OCI-M2 (cell line): ENCODE results near the gene DISC1.
"Not testable (repeated sequence)": the region's sequence is repeated elsewhere in the genome, so short reads cannot be mapped to it uniquely, and the experiment has no call there.

Experiments
- DNase-seq: peaks from one replicate; lab custom pipeline; 2025; ENCODE audit not compliant: unreplicated experiment; lab: John Stamatoyannopoulos, UW

DISC1 gene

DNA sequence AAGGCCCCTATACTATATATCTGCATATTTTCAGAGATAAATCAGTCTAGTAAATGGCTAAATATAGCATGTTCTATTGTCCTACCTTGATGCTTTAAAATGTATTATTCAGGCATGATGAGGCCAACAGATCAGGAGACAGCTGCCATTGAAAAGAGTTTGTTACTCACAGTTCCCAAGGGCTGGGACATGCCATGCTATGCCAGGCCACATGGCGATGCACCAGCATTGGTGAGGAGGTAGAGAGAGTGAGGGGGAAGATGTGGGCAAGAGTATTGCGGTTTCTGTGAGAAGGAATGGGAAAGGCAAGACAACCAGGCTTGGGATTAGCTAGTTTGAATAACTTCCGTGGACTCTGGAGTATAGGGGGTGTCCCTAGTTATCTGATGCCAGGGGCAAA is 316.5 kb downstream of the DISC1 start:
- DNase-seq: no peak

DNA sequence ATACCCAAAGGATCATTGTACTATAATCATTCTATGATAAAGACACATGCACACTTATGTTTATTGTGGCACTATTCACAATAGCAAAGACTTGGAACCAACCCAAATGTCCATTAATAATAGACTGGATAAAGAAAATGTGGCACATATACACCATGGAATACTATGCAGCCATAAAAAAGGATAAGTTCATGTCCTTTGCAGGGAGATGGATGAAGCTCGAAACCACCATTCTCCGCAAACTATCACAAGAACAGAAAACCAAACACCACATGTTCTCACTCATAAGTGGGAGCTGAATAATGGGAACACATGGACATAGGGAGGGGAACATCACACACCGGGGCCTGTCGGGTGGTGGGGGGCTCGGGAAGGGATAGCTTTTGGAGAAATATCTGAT is 321.5 kb downstream of the DISC1 start:
- DNase-seq: not testable (repeated sequence)

DNA sequence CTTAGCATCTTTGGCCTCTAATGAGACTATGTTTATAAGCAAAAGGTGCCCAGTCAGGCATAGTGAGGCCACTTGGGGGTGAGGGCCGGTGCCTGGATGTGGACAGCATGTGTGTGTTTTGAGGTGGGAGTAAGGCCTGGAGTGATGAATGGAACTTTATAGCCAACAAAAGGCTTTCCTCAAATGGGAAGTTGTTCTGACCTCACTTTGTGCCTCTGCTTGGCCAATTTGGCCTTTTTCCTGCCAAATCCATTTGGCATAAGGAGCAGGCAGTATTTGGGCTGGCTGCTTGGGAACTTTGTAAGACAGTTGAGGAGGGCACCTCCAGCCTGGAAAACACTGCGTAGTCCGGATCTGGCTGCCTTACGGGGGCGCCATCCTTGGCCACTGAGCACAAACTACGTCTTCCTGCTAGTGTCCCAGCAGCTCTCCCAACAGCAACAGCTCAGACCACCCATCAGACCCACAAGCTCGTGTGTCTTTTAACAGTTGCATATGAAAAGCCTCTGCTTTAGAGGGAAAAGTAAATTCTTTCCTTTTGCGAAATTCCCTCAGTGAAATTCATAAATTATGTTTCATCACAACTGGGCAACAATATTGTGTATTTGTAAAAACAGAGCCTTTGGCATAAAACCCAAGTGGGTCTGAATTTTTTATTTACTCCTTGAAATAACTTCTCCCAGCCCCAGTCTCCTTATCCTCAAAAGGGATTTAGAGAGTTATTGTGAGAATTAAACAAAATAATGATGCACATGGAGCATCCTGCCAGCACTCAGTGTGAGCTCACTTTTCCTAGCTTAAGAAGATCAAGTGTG is 322.9 kb downstream of the DISC1 start:
- DNase-seq: no peak

DNA sequence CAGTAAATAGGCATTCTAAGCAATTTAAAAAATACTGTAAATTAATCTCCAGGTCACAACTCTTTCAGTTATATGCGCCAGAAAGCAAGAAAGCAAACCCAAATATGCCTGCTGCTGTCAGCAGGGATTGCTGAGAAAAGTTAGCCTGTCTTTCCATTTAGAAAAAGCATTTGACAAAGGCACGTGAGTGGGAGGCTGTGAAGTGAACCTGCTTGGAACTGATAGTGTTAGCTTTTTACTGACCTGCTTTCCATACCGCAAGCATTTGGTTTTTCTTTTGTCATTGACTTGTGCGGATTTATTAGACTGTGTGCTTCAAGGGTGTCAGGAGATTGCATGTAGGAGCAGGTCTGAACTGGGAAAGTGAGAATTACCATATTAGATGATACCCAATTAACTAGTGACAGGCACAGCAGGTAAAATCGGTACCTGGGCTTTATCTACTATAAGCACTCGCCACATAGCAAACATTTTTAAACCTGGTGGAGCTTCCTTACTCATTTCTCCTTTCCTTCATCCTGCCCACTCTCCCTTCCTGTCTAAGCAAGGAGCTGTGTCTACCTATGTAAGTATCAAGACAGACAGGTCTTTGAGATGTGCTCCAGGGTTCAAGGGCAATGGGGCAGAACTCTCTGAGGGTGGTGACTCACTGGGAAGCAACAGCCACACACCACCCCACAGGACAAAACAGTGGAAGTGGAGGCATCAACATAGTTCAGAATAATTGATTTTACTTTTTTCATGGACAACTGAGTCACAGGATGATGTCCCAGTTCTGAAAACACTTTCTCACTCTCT is 323.9 kb downstream of the DISC1 start:
- DNase-seq: no peak

DNA sequence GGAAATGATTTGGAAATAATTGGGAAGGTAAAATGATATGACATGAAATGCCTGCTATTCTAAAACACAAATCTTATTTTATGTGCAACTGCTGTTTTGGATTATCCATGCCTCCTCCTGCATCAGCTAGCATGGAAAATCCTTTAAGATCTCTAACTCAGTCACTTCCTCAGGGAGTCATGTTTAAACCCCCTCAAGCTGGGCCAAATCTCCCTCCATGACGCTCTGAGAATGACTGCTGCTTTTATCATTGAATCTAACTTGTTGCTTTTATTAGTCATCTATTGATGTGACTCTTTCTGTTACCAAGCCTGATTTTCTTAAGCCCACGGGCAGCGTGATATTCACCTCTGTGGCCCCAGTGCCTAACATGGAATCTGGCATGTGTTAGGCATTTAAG is 324.8 kb downstream of the DISC1 start:
- DNase-seq: no peak

DNA sequence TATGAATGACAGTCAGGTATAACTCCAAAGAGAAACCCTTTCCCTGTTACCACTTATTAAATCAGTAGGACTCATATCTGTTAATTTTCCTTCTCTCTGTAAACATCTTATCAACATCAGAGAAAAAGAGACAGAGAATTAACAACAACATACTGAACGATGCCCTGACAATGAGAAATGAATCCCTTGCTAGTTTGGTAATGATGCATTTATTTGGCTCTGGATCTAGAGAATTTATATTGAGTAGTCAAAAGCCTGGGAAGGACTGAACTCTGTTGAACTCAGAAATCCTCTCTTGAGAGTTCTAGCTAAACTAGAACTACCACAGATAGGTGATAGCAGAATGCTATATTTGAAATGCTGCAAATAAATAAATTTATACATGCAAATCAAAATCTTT is 325.6 kb downstream of the DISC1 start:
- DNase-seq: no peak

DNA sequence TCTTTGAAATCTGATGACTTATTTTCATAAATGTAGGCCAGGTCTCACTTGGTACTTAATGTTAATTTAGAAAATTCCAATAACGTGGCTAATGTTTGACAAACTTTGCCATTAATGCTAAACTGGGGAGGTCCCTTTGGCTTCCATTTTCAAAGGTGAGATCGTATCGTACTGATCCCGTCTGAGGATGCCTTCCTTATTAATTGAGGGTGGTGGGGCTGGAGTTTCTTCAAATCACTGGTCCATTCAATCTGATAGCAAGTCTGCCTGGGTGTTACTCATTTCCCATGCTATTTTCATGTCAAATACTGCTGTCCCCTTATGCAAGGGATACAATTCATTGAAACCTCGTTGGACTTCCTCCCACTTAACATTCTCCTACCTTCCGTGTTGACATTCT is 327.1 kb downstream of the DISC1 start:
- DNase-seq: no peak

DNA sequence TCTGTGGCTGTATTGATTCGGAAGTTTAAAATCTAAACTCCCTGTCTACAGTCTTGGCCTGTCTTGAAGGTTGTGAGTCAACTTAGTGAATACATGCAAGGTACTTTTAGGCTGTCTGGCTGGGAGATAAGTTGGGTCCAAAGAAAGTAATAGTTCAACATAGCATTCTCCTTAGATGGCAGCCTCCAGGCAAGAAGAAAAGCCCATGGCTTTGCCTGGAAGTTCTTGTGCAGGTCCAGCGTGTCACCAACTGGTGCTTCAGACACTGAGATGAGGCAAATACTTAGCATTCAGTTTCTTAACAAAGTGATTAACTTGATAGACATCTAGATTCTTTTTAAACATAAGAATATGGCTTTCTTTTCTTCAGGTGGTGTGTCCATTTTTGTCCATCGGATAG is 328.2 kb downstream of the DISC1 start:
- DNase-seq: no peak

DNA sequence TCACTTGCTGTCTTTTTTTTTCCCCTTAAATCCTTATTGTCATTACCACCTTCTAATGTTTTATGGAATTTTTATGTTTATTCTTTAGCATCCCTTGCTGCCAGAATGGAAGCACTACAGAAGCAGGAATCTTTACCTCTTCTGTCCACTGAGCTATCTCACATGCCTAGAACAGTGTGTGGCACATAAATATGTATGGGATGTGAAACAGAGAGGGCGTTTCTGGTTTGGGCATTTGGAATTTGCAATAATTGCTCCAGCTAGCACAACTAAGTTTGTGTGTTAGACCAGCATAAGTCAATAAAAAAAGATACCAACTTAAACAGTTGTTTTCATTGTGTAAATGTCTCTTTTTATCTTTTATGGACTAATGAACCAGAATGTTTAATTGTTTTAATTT is 330.8 kb downstream of the DISC1 start:
- no peak for DNase-seq

DNA sequence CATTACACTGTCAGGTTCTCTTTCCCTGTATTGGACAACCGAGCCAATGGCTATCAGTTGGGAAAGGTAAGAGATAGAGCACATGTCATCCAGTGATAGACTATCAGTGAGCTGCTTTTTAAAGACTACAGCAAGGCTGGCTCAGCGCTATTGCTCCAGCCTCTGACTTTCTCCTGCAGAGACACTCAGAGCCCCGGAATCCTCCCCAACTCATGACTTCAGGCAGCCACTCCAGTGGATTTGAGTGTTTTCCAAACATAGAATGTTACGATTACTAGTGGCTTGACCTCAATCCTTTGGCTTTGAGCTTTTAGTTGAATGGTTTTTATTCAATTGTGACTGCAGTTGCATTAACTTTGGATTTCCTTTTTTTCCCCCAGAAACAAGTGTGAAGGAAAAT is 331.9 kb downstream of the DISC1 start:
- no peak for DNase-seq

DNA sequence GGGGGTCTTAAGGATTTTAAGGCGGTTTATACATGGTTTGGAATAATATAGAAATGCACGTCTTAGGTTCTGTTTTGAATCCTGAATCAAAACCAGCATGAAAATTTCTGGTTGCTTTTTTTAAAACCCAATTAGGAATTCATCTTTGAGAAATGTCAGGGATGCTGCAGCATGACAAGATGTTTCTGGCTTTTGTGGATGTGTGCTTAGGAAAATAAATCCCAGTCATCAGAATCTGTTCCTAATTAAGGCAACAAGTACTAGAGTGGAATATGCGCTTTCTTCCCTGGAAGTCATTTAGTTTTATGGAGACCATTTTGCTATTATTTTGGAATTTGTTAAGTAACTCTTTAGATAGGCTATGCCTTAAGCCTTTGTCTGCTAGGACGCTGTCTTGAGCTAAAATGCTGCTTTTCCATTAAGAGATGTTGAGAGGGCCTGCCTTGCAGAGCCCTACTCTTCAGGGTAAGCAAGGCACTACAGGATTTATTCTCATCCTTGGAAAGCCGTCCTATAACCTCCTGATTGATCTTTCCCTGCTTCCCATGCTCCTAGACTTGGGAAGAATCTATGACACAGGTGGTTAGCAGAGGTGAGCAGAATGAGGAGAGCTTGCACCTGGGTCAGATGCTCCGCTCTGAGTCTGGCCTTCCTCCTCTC is 332.8 kb downstream of the DISC1 start:
- DNase-seq: no peak

DNA sequence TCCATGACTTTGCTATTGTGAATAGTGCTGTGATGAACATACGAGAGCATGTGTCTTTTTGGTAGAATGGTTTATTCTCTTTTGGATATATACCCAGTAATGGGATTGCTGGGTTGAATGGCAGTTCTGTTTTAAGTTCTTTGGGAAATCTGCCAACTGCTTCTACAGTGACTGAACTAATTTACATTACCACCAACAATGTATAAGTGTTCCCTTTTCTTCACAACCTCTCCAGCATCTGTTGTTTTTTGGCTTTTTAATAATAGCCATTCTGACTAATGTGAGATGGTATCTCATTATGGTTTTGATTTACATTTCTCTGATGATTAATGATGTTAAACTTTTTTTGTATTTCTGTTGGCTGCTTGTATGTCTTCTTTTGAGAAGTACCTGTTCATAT is 335.2 kb downstream of the DISC1 start:
- not testable (repeated sequence) for DNase-seq

DNA sequence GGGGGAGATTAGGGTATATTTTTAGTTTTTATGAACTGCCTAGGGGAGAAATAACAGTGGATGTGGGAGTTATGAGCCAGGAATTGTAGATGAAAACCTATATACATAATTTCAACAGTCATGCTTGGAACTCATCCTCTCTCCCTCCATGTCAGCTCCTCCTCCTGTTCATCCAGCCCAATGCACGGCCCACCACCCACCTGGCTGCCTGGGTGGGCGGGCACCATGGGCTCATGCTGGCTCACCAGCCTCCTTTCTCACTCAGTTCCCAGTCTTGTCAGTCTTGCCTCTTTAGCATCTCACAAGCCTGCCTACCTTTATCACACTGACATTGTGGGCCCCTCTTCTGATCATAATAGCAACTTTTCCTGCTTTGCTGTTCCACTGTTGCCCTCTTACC is 336.0 kb downstream of the DISC1 start:
- no peak for DNase-seq

DNA sequence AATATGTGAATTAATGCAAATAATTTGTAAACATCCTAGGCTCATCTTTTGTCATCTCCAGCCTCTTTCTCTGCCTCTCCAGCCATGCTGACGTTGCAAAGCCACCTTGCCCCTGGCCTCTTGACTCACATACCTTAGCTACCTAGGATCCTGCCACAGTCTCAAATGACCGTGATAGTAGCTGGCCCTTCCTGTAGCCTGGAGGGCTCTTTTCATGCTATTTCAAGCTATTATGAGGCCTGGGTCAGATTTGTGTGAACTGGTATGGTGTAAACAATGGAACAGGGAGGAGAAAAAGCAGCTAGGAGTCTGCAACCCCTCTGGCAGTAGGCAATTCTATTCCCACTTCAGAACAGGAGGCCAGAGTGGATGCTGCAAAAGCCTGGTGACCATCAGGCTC is 337.7 kb downstream of the DISC1 start:
- no peak for DNase-seq

DNA sequence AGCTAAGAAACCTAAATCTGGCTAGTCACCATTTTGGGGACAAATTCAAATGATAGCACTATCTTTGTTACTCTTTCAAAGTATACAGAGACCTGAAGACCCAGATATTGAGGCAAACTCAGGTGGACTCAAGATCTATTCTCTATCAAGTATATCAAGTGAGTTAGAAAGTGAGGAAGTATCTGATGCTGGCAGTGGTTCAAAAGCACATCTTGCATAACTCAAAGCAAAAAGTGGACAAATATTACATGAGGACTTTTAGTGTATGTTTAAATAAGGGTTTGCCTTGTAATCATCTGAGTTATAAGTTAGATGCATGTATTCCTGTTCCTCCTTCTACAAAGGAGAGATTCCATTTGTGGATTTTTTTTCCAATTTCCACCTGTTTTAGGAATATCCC is 338.4 kb downstream of the DISC1 start:
- DNase-seq: no peak

DNA sequence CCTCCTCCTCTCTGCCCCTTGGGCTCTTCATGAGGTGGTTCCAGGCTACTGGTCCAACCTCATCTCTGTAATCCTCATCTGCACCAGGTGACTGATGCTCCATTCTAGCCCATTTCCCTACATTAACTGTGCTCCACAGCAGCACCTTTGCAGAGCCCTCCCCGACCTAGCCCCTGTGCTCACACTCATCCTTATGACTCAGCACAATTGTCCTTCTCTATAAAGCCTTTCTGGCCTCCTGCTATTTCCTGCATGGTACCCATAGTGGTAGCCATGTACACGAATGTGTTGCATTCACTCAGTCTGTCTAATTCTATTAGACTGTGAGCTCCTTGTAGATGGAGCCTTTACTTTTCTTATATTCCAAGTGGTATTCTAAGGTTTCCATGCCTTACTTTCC is 339.0 kb downstream of the DISC1 start:
- no peak for DNase-seq

DNA sequence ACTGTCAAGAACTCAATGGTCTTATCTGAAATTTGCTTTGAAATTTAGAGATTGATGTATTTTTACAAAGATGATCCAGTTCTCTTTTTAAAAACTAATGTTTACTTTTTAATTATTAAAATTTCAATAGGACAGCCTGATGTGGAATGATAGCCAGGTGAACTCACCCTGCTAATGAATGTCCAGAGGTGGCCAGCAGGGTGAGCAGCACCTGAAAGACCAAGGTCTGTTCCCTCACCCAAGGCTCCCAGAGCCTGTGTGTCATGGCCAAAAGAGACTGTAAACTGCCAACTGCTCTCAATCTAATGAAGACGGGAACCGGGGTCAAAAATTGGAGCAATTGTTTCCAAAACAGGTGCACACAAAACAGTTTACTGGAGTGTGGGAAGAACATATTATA is 340.4 kb downstream of the DISC1 start:
- DNase-seq: no peak

DNA sequence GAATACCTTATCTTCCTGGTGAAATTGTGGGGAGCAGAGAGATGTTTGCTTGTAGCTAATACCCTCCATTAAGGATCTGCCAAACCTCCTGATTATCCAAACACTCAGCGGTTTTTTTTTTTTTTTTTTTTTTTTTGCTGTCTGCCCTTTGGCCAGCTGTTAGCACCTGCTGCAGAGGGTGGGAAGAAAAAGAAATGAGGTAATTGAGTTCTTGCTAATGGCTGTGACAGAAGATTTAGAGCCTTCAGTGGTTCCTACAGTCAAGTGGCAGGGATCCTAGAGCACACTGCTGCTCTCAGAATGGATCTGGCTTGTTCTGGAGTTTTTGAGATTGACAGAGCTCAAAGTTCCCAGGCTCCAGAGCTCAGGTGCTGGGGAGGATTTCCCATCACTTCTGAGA is 342.5 kb downstream of the DISC1 start:
- DNase-seq: no peak

DNA sequence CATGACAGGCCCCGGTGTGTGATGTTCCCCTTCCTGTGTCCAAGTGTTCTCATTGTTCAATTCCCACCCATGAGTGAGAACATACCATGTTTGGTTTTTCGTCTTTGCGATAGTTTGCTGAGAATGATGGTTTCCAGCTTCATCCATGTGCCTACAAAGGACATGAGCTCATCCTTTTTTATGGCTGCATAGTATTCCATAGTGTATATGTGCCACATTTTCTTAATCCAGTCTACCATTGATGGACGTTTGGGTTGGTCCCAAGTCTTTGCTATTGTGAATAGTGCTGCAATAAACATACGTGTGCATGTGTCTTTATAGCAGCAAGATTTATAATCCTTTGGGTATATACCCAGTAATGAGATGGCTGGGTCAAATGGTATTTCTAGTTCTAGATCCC is 343.2 kb downstream of the DISC1 start:
- DNase-seq: not testable (repeated sequence)

DNA sequence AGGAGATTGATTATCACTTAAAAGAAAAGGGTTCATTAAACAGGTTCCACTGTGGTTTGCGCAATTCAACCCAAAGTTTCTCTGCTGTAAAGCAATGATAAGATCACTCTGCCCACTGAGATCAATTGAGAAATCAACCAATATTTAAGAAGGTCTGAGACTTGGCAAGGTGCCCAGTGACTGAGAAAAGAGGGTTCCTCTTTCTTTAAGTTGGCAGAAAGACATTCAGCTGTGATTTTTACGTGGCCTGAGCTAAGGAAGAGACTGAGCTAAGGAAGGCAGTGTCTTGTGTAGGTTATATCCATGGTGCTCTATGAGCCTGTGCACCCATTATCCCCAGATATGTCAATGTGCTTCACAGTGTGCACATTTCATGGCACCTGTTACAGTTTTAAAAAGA is 344.1 kb downstream of the DISC1 start:
- DNase-seq: no peak

DNA sequence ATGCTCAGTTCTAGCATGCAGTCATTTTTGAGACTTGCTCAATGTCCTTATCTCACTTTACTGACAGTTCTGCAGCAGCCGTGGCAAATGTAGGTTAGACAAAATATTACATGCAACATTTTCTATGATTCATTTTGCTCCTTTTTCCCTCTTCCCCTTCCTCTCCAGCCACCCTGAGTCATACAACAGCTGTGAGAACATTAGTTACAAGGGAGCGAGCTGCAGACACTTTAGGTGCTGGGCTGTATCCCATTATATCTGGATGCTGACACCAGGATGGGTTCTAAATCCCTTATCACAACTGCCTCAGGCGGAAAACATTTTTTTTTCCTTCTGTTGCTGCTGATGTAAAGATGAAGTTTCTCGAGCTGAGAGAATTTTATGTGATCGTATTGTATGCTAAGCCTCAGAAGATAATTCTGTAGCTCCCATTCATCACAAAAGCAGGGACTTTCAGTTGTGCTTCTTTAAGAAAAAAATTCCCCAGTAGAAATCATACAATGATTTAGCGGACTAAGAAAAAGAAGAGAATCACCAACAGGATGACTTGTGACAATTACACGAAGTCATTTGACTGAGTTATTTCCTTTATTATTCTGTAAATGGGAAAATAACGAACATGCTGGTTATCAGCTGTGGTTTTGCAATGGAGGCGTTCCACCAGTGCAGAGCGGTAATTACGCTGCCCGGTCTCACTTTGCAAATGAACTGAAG is 345.0 kb downstream of the DISC1 start:
- DNase-seq: peak; percentile 31

DNA sequence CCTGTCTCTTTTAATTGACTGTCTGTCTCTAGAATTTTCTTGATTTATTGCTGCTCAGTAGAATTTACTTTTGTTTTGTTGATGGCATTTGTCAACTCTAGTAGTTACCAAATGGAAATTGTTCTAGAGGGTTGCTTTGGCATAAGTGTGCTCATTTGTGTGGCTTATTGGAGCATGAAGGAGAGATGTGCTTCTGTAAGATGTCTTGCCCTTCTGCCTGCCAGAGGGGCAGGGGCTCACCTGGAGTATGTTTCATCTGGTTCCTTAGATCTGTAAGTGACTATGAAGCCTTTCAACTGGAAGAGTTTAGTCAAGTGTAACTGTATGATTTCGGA is 345.5 kb downstream of the DISC1 start:
- no peak for DNase-seq
